ENCODE results near the gene APOL5. TPM values are rescaled to one million over a fixed set of nuclear protein-coding genes. Genes with fewer than 3 reads are reported as not detected.
A peak's percentile ranks its signal among the peaks of the same experiment; 100 is the strongest.
"Not testable (repeated sequence)": the region's sequence is repeated elsewhere in the genome, so short reads cannot be mapped to it uniquely, and the experiment has no call there.

APOL5 gene
- total RNA-seq, result not detected

- DNase-seq (ENCODE audit: low spot score), result no peak
Measured at GRCh38 chr22:35717572-35717971, at the start of gene APOL5. APOL5 (plus strand) TSS chr22:35717872; CDS start chr22:35717872, 0 bp downstream.

GRCh38 chr22:35674335-35674734 lies 43.3 kb upstream of the APOL5 start:
- DNase-seq (ENCODE audit: low spot score), result no peak

- not testable (repeated sequence) for DNase-seq (ENCODE audit: low spot score)
Measured at GRCh38 chr22:35676065-35676464, 41.6 kb upstream of the APOL5 start.

GRCh38 chr22:35677460-35678187 lies 40.0 kb upstream of the APOL5 start:
- no peak for DNase-seq (ENCODE audit: low spot score)

- no peak for DNase-seq (ENCODE audit: low spot score)
Measured at GRCh38 chr22:35678836-35679235, 38.8 kb upstream of the APOL5 start.

- DNase-seq (ENCODE audit: low spot score), result not testable (repeated sequence)
Measured at GRCh38 chr22:35679492-35679891, 38.2 kb upstream of the APOL5 start.

- no peak for DNase-seq (ENCODE audit: low spot score)
Measured at GRCh38 chr22:35681454-35682052, 36.1 kb upstream of the APOL5 start.

- DNase-seq (ENCODE audit: low spot score), result no peak
Measured at GRCh38 chr22:35683560-35683959, 34.1 kb upstream of the APOL5 start.

- peak; percentile 21 for DNase-seq (ENCODE audit: low spot score)
Measured at GRCh38 chr22:35684270-35684700, 33.4 kb upstream of the APOL5 start.

GRCh38 chr22:35684732-35685131 lies 32.9 kb upstream of the APOL5 start:
- DNase-seq (ENCODE audit: low spot score), result no peak

- DNase-seq (ENCODE audit: low spot score), result no peak
Measured at GRCh38 chr22:35685731-35686130, 31.9 kb upstream of the APOL5 start.

- no peak for DNase-seq (ENCODE audit: low spot score)
Measured at GRCh38 chr22:35686298-35686697, 31.4 kb upstream of the APOL5 start.

- no peak for DNase-seq (ENCODE audit: low spot score)
Measured at GRCh38 chr22:35687461-35687860, 30.2 kb upstream of the APOL5 start.

- no peak for DNase-seq (ENCODE audit: low spot score)
Measured at GRCh38 chr22:35688913-35689675, 28.6 kb upstream of the APOL5 start.

- no peak for DNase-seq (ENCODE audit: low spot score)
Measured at GRCh38 chr22:35690001-35690400, 27.7 kb upstream of the APOL5 start.

GRCh38 chr22:35695202-35695601 lies 22.5 kb upstream of the APOL5 start:
- DNase-seq (ENCODE audit: low spot score), result no peak

GRCh38 chr22:35697142-35697541 lies 20.5 kb upstream of the APOL5 start:
- DNase-seq (ENCODE audit: low spot score), result no peak

GRCh38 chr22:35699852-35700251 lies 17.8 kb upstream of the APOL5 start:
- DNase-seq (ENCODE audit: low spot score), result not testable (repeated sequence)

GRCh38 chr22:35703861-35704584 lies 13.6 kb upstream of the APOL5 start:
- DNase-seq (ENCODE audit: low spot score), result no peak

- no peak for DNase-seq (ENCODE audit: low spot score)
Measured at GRCh38 chr22:35705141-35705540, 12.5 kb upstream of the APOL5 start.

GRCh38 chr22:35708453-35708852 lies 9.2 kb upstream of the APOL5 start:
- DNase-seq (ENCODE audit: low spot score), result no peak

GRCh38 chr22:35708917-35709316 lies 8.8 kb upstream of the APOL5 start:
- no peak for DNase-seq (ENCODE audit: low spot score)

Data from mucosa of gallbladder (tissue), 1 donor.